B cell (primary cell): ENCODE data around the gene NBEA. TPM values are rescaled to one million over a fixed set of nuclear protein-coding genes. Genes with fewer than 3 reads are reported as not detected.

Experiments used
- ATAC-seq: fragments of 200-7000 bp; cut with Tn5 transposase; one replicate; pipeline ENCODE4 v1.10.0; 2021; ENCODE audit warnings: low read depth, mild to moderate bottlenecking, moderate number of reproducible peaks, moderate library complexity
- CTCF ChIA-PET: fragments of 350-600 bp; sonication (Branson Sonifier 250); formaldehyde crosslinking; loops from one replicate; lab custom pipeline; 2021; ENCODE audit warnings: antibody characterized with exemption, inconsistent platforms; lab: Charles Lee
- POLR2A ChIA-PET: fragments of 350-600 bp; sonication (Branson Sonifier 250); formaldehyde crosslinking; loops from one replicate; lab custom pipeline; 2021; ENCODE audit warnings: antibody characterized with exemption; lab: Charles Lee
- DNase-seq: peaks from one replicate; pipeline ENCODE4 v3.0.0; 2013
- H2AFZ ChIP-seq: 2 replicates; pipeline ENCODE4 v1.6.1; 2012; ENCODE audit warnings: mild to moderate bottlenecking, low read depth, low read length; ENCODE audit not compliant: insufficient read depth, poor library complexity, severe bottlenecking
- H3K27ac ChIP-seq, 2 donors: 1 replicate in 1 of 2; 2 replicates in 1 of 2; pipeline ENCODE4 v1.5.1; 2012 to 2013; ENCODE audit warnings: low read length in 2 of 2, mild to moderate bottlenecking in 2 of 2, moderate library complexity in 1 of 2
- H3K27me3 ChIP-seq, 4 experiments: fragments of 200-600 bp in 1 of 4; sonication (generic) in 1 of 4; replicated peaks in 1 of 4; 1 replicate in 2 of 4; 2 replicates in 2 of 4; pipeline versions ENCODE4 v1.6.1 to v1.7.0; 2013 to 2016; ENCODE audit warnings: low read length in 3 of 4, mild to moderate bottlenecking in 2 of 4, mixed read lengths in 1 of 4, moderate library complexity in 1 of 4; ENCODE audit not compliant: insufficient read depth in 4 of 4, control insufficient read depth in 3 of 4; ENCODE audit errors: control extremely low read depth in 1 of 4
- H3K36me3 ChIP-seq, 2 experiments: replicated peaks in 1 of 2; 1 replicate in 1 of 2; 2 replicates in 1 of 2; pipeline versions ENCODE4 v1.6.1 to v1.7.1; 2013; ENCODE audit warnings: low read length in 1 of 2; ENCODE audit not compliant: insufficient read depth in 2 of 2, control insufficient read depth in 1 of 2; ENCODE audit errors: control extremely low read depth in 1 of 2, extremely low read depth in 1 of 2
- H3K4me1 ChIP-seq, 2 donors: fragments of 200-600 bp in 1 of 2; sonication (generic) in 1 of 2; 1 replicate in 1 of 2; 2 replicates in 1 of 2; pipeline versions ENCODE4 v1.5.1 to v1.6.1; 2013 to 2017; ENCODE audit warnings: low read length in 2 of 2; ENCODE audit not compliant: control insufficient read depth in 2 of 2, insufficient read depth in 2 of 2
- H3K4me2 ChIP-seq: replicated peaks from 2 replicates; pipeline ENCODE3; 2012; ENCODE audit warnings: mild to moderate bottlenecking, low read depth, low read length; ENCODE audit not compliant: poor library complexity, severe bottlenecking
- H3K4me3 ChIP-seq, 5 experiments: fragments of 200-600 bp in 1 of 5; sonication (generic) in 1 of 5; 1 replicate in 3 of 5; 2 replicates in 2 of 5; pipeline versions ENCODE4 v1.5.1 to v1.7.0; 2011 to 2016; ENCODE audit warnings: low read length in 4 of 5, mild to moderate bottlenecking in 4 of 5, low read depth in 2 of 5, control low read depth in 1 of 5, moderate library complexity in 1 of 5; ENCODE audit not compliant: insufficient read depth in 1 of 5; ENCODE audit errors: control extremely low read depth in 1 of 5, extremely low read depth in 1 of 5
- H3K79me2 ChIP-seq: fragments of 200-600 bp; sonication (generic); one replicate; pipeline ENCODE4 v1.6.0; 2016; ENCODE audit warnings: low read length; ENCODE audit not compliant: control insufficient read depth, insufficient read depth
- H3K9ac ChIP-seq: fragments of 200-600 bp; sonication (generic); 2 replicates; pipeline ENCODE4 v1.6.1; 2017; ENCODE audit warnings: mild to moderate bottlenecking, low read length, moderate library complexity
- H3K9me3 ChIP-seq, 3 donors: one replicate each; pipeline versions ENCODE4 v1.6.1 to v1.7.1; 2013; ENCODE audit warnings: low read length in 2 of 3; ENCODE audit not compliant: control insufficient read depth in 2 of 3, insufficient read depth in 1 of 3; ENCODE audit errors: control extremely low read depth in 1 of 3
- H4K20me1 ChIP-seq: 2 replicates; pipeline ENCODE4 v1.6.0; 2012; ENCODE audit warnings: mild to moderate bottlenecking, low read length; ENCODE audit not compliant: insufficient read depth, control insufficient read depth, poor library complexity, severe bottlenecking
- H3K27ac Mint-ChIP-seq: one replicate; pipeline ENCODE4 v1.8.0; 2021; ENCODE audit warnings: mixed read lengths
- H3K27me3 Mint-ChIP-seq: one replicate; pipeline ENCODE4 v1.8.0; 2021; ENCODE audit warnings: mixed read lengths
- H3K4me1 Mint-ChIP-seq: one replicate; pipeline ENCODE4 v1.8.0; 2021; ENCODE audit warnings: mixed read lengths
- H3K4me3 Mint-ChIP-seq: one replicate; pipeline ENCODE4 v1.8.0; 2021; ENCODE audit warnings: mixed read lengths
- H3K9me3 Mint-ChIP-seq: one replicate; pipeline ENCODE4 v1.8.0; 2022; ENCODE audit warnings: mixed read lengths; ENCODE audit not compliant: insufficient read depth
- CTCF ChIP-seq: fragments of 200-600 bp; IDR thresholded peaks from one replicate; pipeline ENCODE4 v1.8.0; 2022; ENCODE audit warnings: antibody characterized with exemption, mild to moderate bottlenecking
- EZH2 ChIP-seq: IDR thresholded peaks from 2 replicates; pipeline ENCODE4 v1.6.1; 2012; ENCODE audit warnings: borderline replicate concordance, low read depth, mild to moderate bottlenecking, moderate library complexity, low read length; ENCODE audit not compliant: insufficient read depth, poor library complexity, severe bottlenecking
- WGBS: methylation state at CpG from one replicate; pipeline ENCODE4 v1.1.5; 2013; ENCODE audit warnings: missing lambda C conversion rate; ENCODE audit not compliant: insufficient coverage; 5-methylcytosine and 5-hydroxymethylcytosine counted together
- intact Hi-C: fragments of 100-400 bp; cut with micrococcal nuclease; formaldehyde crosslinking; loops from one replicate; pipeline ENCODE4 v1.10.0; 2022
- polyA plus RNA-seq: library from polyadenylated mRNA; depleted of rRNA; stranded (reverse); fragments of >200 nt; gene quantifications from 2 replicates; pipeline ENCODE4 v1.2.3, GENCODE V29; 2012
- total RNA-seq, 2 donors: library from RNA; stranded (reverse); fragments of 120-200 nt in 1 of 2; gene quantifications; 1 replicate in 1 of 2; 2 replicates in 1 of 2; pipeline versions ENCODE4 v1.2.3 to v1.2.4, GENCODE V29; 2013 to 2022

The NBEA gene
- total and polyA plus RNA-seq, 2 donors (not counting 1 experiment from before 2014, with no cell fraction given): 1.5 to 10.7 TPM

GRCh38 chr13:35211949-35212348 is 269.9 kb downstream of the NBEA start:
- Mint-ChIP-seq H3K9me3 (no peaks in the 10 kb centered on the region), H3K4me1 (no peaks in the 10 kb centered on the region), H3K27me3 (no peaks in the 10 kb centered on the region), H3K4me3 (no peak overlapping the region), H3K27ac (no peak overlapping the region)
- Histone ChIP-seq H4K20me1 (no peaks in the 10 kb centered on the region), H3K9ac (no peak overlapping the region), H3K9me3 (no peaks in the 10 kb centered on the region), H3K79me2 (no peaks in the 10 kb centered on the region), H3K36me3 (no peaks in the 10 kb centered on the region), H2AFZ (no peak overlapping the region), H3K4me2 (no peak overlapping the region), H3K4me1 (no peaks in the 10 kb centered on the region), H3K27ac (no peak overlapping the region), H3K4me3 (no peak overlapping the region), H3K27me3 (no peaks in the 10 kb centered on the region)
- ChIA-PET CTCF (no interaction called here), POLR2A (no interaction called here)
- TF ChIP-seq CTCF (no peak), EZH2 (no peak)
- no CpG with 5 or more reads among the region's 4 CpGs for WGBS
- DNase-seq: no peak
- ATAC-seq: no peak
- intact Hi-C loops: no loop called here

- no CpG with 5 or more reads among the region's 3 CpGs for WGBS
- Mint-ChIP-seq H3K4me3 (no peak overlapping the region), H3K27me3 (no peaks in the 10 kb centered on the region), H3K4me1 (no peaks in the 10 kb centered on the region), H3K9me3 (no peaks in the 10 kb centered on the region), H3K27ac (no peak overlapping the region)
- Histone ChIP-seq H3K9me3 (no peaks in the 10 kb centered on the region), H3K79me2 (no peaks in the 10 kb centered on the region), H3K36me3 (no peaks in the 10 kb centered on the region), H3K27ac (no peak overlapping the region), H3K4me3 (no peak overlapping the region), H3K27me3 (no peaks in the 10 kb centered on the region), H2AFZ (no peak overlapping the region), H3K9ac (no peak overlapping the region), H3K4me2 (no peak overlapping the region), H4K20me1 (no peaks in the 10 kb centered on the region), H3K4me1 (no peaks in the 10 kb centered on the region)
- TF ChIP-seq CTCF (no peak), EZH2 (no peak)
- no peak for ATAC-seq
- CTCF ChIA-PET: no interaction called here
- intact Hi-C loops: no loop called here
- no peak for DNase-seq
- POLR2A ChIA-PET: no interaction called here
Observed at GRCh38 chr13:35213911-35214310, 271.8 kb downstream of the NBEA start.
